K562 (cell line): ENCODE measurements around the gene SLC22A12. TPM values are rescaled to one million over a fixed set of nuclear protein-coding genes. Genes with fewer than 3 reads are reported as not detected.

ENCODE experiments used
- ATAC-seq: fragments of 200-7000 bp; cut with Tn5 transposase; 3 replicates; pipeline ENCODE4 v1.9.1; 2020; ENCODE audit warnings: moderate library complexity
- BruUV-seq: library from RNA; stranded (reverse); fragments of 400-500 nt; replicated peaks from 2 replicates; lab custom pipeline; 2021; lab: Mats Ljungman, UMichigan
- CTCF ChIA-PET: fragments of 300-600 bp; formaldehyde crosslinking; extraction: SDS; loops from one replicate; lab custom pipeline; 2021; ENCODE audit warnings: low intra/inter-chr PET ratio; lab: Yijun Ruan, JAX
- POLR2A ChIA-PET: fragments of 300-600, 350-650 bp; sonication (Branson Sonifier 250); formaldehyde crosslinking; extraction: SDS; loops from one replicate; lab custom pipeline; 2021; ENCODE audit warnings: antibody characterized with exemption, inconsistent platforms; lab: Yijun Ruan, JAX
- DNase-seq, 4 experiments: peaks; one replicate each; pipeline versions ENCODE4 v3.0.0 to v3.0.0-alpha.2; 2011 to 2018; ENCODE audit warnings: low spot score in 3 of 4, mixed read lengths in 3 of 4; ENCODE audit errors: extremely low read depth in 1 of 4
- FAIRE-seq: peaks from 2 replicates; lab custom pipeline; 2011; peaks lifted over from hg19 to GRCh38; lab: Jason Lieb, UNC
- H2AFZ ChIP-seq: 2 replicates; pipeline ENCODE4 v1.6.0; 2011; ENCODE audit warnings: low read depth, low read length, control low read depth, inconsistent platforms
- H3K27ac ChIP-seq: fragments of 200-600 bp; 3 replicates; pipeline ENCODE4 v1.8.0; 2011; ENCODE audit warnings: low read depth, mild to moderate bottlenecking, control low read depth, inconsistent platforms, low read length, moderate library complexity, mixed read lengths; ENCODE audit errors: extremely low read depth
- H3K27me3 ChIP-seq, 2 experiments: fragments of 300-600 bp in 1 of 2; 2 replicates in 1 of 2; 3 replicates in 1 of 2; pipeline versions ENCODE4 v1.6.0 to v1.8.0; 2011; ENCODE audit warnings: inconsistent platforms in 2 of 2, low read length in 2 of 2, mild to moderate bottlenecking in 1 of 2, mixed read lengths in 1 of 2, moderate library complexity in 1 of 2; ENCODE audit not compliant: control insufficient read depth in 2 of 2, insufficient read depth in 2 of 2
- H3K36me3 ChIP-seq: fragments of 300-600 bp; 3 replicates; pipeline ENCODE4 v1.8.0; 2011; ENCODE audit warnings: mild to moderate bottlenecking, low read length, inconsistent platforms; ENCODE audit not compliant: control insufficient read depth, insufficient read depth
- H3K4me1 ChIP-seq, 2 experiments: fragments of 200-600 bp in 1 of 2; replicated peaks in 1 of 2; 2 replicates in 1 of 2; 3 replicates in 1 of 2; pipeline versions ENCODE4 v1.5.1 to v1.8.0; 2011; ENCODE audit warnings: inconsistent platforms in 2 of 2, low read length in 2 of 2, mild to moderate bottlenecking in 1 of 2, mixed read lengths in 1 of 2, moderate library complexity in 1 of 2; ENCODE audit not compliant: control insufficient read depth in 2 of 2, insufficient read depth in 2 of 2
- H3K4me2 ChIP-seq: 2 replicates; pipeline ENCODE4 v1.6.1; 2011; ENCODE audit warnings: low read length, control low read depth, inconsistent platforms, mixed read lengths; ENCODE audit not compliant: insufficient read depth
- H3K4me3 ChIP-seq: fragments of 200-600 bp; sonication (generic), shearing (Covaris generic); 2 replicates; pipeline ENCODE4 v1.5.1; 2016; ENCODE audit warnings: control low read depth, inconsistent platforms
- H3K79me2 ChIP-seq: fragments of 200-600 bp; 3 replicates; pipeline ENCODE4 v1.8.0; 2011; ENCODE audit warnings: low read length, inconsistent platforms; ENCODE audit not compliant: control insufficient read depth, insufficient read depth
- H3K9ac ChIP-seq, 2 experiments: 2 replicates each; pipeline versions ENCODE4 v1.6.0 to v1.6.1; 2011; ENCODE audit warnings: low read depth in 2 of 2, low read length in 2 of 2, control low read depth in 1 of 2, inconsistent platforms in 1 of 2, mild to moderate bottlenecking in 1 of 2, mixed read lengths in 1 of 2; ENCODE audit not compliant: insufficient read depth in 1 of 2
- H3K9me1 ChIP-seq: one replicate; pipeline ENCODE4 v1.6.0; 2011; ENCODE audit warnings: inconsistent platforms, mild to moderate bottlenecking, low read length, moderate library complexity; ENCODE audit not compliant: control insufficient read depth, insufficient read depth
- H3K9me3 ChIP-seq: replicated peaks from 2 replicates; pipeline ENCODE4 v1.5.1; 2011; ENCODE audit warnings: low read depth, low read length, inconsistent platforms; ENCODE audit not compliant: control insufficient read depth, insufficient read depth
- H4K20me1 ChIP-seq: replicated peaks from 2 replicates; pipeline ENCODE4 v1.6.1; 2011; ENCODE audit warnings: low read length, inconsistent platforms, mixed read lengths; ENCODE audit not compliant: control insufficient read depth, insufficient read depth
- L3MBTL2 ChIP-seq: fragments of 450-650 bp; IDR thresholded peaks from 2 replicates; pipeline ENCODE4 v1.6.1; 2016; ENCODE audit warnings: mild to moderate bottlenecking, moderate library complexity
- SMAD4 ChIP-seq: fragments of 250-450 bp; sonication (Bioruptor Pico); conservative IDR thresholded peaks from 2 replicates; pipeline ENCODE4 v1.8.0; 2021; ENCODE audit warnings: inconsistent platforms, mild to moderate bottlenecking, moderate library complexity
- WGBS: fragments of 100-300 bp; shearing (Covaris generic); methylation state at CpG from one replicate; pipeline ENCODE4 v1.1.6; 2016; ENCODE audit warnings: low coverage, mixed read lengths; ENCODE audit not compliant: insufficient coverage; ENCODE audit errors: missing lambda C conversion rate; 5-methylcytosine and 5-hydroxymethylcytosine counted together
- in situ Hi-C: fragments of 300-500 bp; cut with MboI; formaldehyde crosslinking; loops from 4 replicates; pipeline ENCODE4 v1.15.0; 2018; ENCODE audit warnings: inconsistent platforms, mixed read lengths
- intact Hi-C: fragments of 100-400 bp; cut with micrococcal nuclease; formaldehyde crosslinking; loops from 2 replicates; pipeline ENCODE4 v1.14.2; 2022
- polyA plus RNA-seq, 8 experiments: library from polyadenylated mRNA; depleted of rRNA in 4 of 8; stranded (reverse) in 5 of 8; unstranded in 3 of 8; fragments of >200 nt; fragmentation: Nextera tagmentation in 2 of 8; fragmentation: Illumina TruSeq in 1 of 8; extraction: Ambion mirVana in 2 of 8; extraction: Trizol in 1 of 8; gene quantifications; 2 replicates each; pipeline versions ENCODE4 v1.2.1 to v1.2.3, GENCODE V29; 2011 to 2014; ENCODE audit warnings: inconsistent platforms in 1 of 8, missing spikeins in 1 of 8
- total RNA-seq, 7 experiments: library from RNA; depleted of rRNA in 6 of 7; stranded (reverse); fragments of >200 nt in 6 of 7; fragmentation: Illumina TruSeq in 2 of 7; extraction: Trizol in 2 of 7; gene quantifications; 2 replicates each; pipeline versions ENCODE4 v1.2.1 to v1.2.3, GENCODE V29; 2011 to 2021; ENCODE audit warnings: low replicate concordance in 1 of 7
- TF ChIP-seq, protein P1 (sequence below): sonication (generic); formaldehyde crosslinking; IDR thresholded peaks from 2 replicates; pipeline ENCODE4 v1.8.1; 2023; ENCODE audit warnings: mild to moderate bottlenecking, missing genetic modification reagents

The SLC22A12 gene
- total and polyA plus RNA-seq, 9 of the 15 experiments (the other 6 are each of a cell fraction or from before 2014, with no cell fraction given): not detected

DNA sequence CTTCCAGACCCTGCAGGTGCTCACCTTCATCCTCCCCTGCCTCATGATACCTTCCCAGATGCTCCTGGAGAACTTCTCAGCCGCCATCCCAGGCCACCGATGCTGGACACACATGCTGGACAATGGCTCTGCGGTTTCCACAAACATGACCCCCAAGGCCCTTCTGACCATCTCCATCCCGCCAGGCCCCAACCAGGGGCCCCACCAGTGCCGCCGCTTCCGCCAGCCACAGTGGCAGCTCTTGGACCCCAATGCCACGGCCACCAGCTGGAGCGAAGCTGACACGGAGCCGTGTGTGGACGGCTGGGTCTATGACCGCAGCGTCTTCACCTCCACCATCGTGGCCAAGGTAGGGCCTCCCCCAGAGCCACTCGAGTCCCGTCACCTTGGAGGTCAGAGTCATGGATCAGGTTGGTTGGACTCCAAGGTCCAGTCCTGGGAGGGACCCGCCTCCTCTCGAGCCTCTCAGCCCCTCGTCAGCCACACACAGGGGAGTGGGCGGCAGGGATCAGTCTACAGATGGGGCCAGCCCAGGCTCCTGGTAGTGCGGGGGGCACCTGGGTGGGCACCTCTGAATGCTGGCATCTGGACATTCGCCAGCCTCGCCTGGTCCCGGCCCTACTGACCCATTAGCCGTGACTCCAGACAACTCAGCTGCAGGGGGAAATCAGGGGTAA, 34.8 kb upstream of the SLC22A12 start:
- ChIA-PET POLR2A (no interaction called here), CTCF (no interaction called here)
- H3K9ac ChIP-seq: peak overlapping the region in 1 of 2 experiments; percentile 82; a peak in 2 of 4 replicates
- H3K4me1 ChIP-seq: peaks cover 9 to 25% of the 10 kb centered on the region in 2 experiments; a peak in 4 of 5 replicates
- H3K4me3 ChIP-seq: no peak overlapping the region
- BruUV-seq: no TSS peak
- DNase-seq (no peak), FAIRE-seq (no peak), ATAC-seq (no peak)
- in situ Hi-C loops (no loop called here), intact Hi-C loops (no loop called here)
- H3K4me2 ChIP-seq: no peak overlapping the region
- H3K27ac ChIP-seq: no peak overlapping the region
- TF ChIP-seq, protein P1, sequence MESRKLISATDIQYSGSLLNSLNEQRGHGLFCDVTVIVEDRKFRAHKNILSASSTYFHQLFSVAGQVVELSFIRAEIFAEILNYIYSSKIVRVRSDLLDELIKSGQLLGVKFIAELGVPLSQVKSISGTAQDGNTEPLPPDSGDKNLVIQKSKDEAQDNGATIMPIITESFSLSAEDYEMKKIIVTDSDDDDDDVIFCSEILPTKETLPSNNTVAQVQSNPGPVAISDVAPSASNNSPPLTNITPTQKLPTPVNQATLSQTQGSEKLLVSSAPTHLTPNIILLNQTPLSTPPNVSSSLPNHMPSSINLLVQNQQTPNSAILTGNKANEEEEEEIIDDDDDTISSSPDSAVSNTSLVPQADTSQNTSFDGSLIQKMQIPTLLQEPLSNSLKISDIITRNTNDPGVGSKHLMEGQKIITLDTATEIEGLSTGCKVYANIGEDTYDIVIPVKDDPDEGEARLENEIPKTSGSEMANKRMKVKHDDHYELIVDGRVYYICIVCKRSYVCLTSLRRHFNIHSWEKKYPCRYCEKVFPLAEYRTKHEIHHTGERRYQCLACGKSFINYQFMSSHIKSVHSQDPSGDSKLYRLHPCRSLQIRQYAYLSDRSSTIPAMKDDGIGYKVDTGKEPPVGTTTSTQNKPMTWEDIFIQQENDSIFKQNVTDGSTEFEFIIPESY (CRISPR knock-in tag): peak; percentile 75
- TF ChIP-seq L3MBTL2: 0 out of 2 replicates have a peak, but pooled peaks have one; percentile 3
- TF ChIP-seq SMAD4 (CRISPR knock-in tag): no peak
- peaks cover 10 to 30% of the 10 kb centered on the region in 2 experiments; a peak in 4 of 5 replicates for H3K27me3 ChIP-seq
- 57% methylated on average over 22 of the region's 26 CpGs for WGBS
- no peaks in the 10 kb centered on the region for H3K36me3 ChIP-seq
- H3K9me1 ChIP-seq: no peaks in the 10 kb centered on the region
- 0 out of 2 replicates have a peak, but pooled peaks cover 2% of the 10 kb centered on the region for H3K9me3 ChIP-seq
- 0 out of 2 replicates have a peak, but pooled peaks cover 5% of the 10 kb centered on the region for H4K20me1 ChIP-seq
- 0 out of 2 replicates have a peak overlapping the region, but pooled peaks have one; percentile 6 for H2AFZ ChIP-seq
- no peaks in the 10 kb centered on the region for H3K79me2 ChIP-seq
